MCF 10A (cell line): ENCODE measurements around the gene CHURC1. TPM values are rescaled to one million over a fixed set of nuclear protein-coding genes. Genes with fewer than 3 reads are reported as not detected.
A peak's percentile ranks its signal among the peaks of the same experiment; 100 is the strongest.

ENCODE experiments used
- BruUV-seq: library from RNA; stranded (reverse); fragments of 400-500 nt; replicated peaks from 2 replicates; lab custom pipeline; 2021; lab: Mats Ljungman, UMichigan
- CTCF ChIA-PET: fragments of 300-600 bp; sonication (Branson Sonifier 250); formaldehyde crosslinking; extraction: SDS; loops from one replicate; lab custom pipeline; 2021; ENCODE audit warnings: antibody characterized with exemption, inconsistent platforms; lab: Yijun Ruan, JAX
- POLR2A ChIA-PET: fragments of 300-600, 350-650 bp; sonication (Branson Sonifier 250); formaldehyde crosslinking; extraction: SDS; loops from one replicate; lab custom pipeline; 2020; ENCODE audit warnings: antibody characterized with exemption, inconsistent platforms; lab: Yijun Ruan, JAX
- DNase-seq: peaks from one replicate; pipeline ENCODE4 v3.0.0-alpha.2; 2018; ENCODE audit not compliant: unreplicated experiment
- H3K27ac Mint-ChIP-seq: one replicate; pipeline ENCODE4 v1.8.0; 2022; ENCODE audit warnings: mild to moderate bottlenecking, low read depth, mixed read lengths; ENCODE audit not compliant: unreplicated experiment
- H3K27me3 Mint-ChIP-seq: one replicate; pipeline ENCODE4 v1.8.0; 2022; ENCODE audit warnings: mixed read lengths; ENCODE audit not compliant: insufficient read depth, unreplicated experiment
- H3K36me3 Mint-ChIP-seq: one replicate; pipeline ENCODE4 v1.8.0; 2022; ENCODE audit warnings: mild to moderate bottlenecking, moderate library complexity, mixed read lengths; ENCODE audit not compliant: insufficient read depth, unreplicated experiment
- H3K4me1 Mint-ChIP-seq: one replicate; pipeline ENCODE4 v1.8.0; 2022; ENCODE audit warnings: mixed read lengths; ENCODE audit not compliant: insufficient read depth, unreplicated experiment
- H3K4me3 Mint-ChIP-seq: one replicate; pipeline ENCODE4 v1.8.0; 2022; ENCODE audit warnings: mild to moderate bottlenecking, moderate library complexity, mixed read lengths; ENCODE audit not compliant: unreplicated experiment
- H3K9me3 Mint-ChIP-seq: one replicate; pipeline ENCODE4 v1.8.0; 2022; ENCODE audit warnings: mixed read lengths; ENCODE audit not compliant: unreplicated experiment
- intact Hi-C: fragments of 100-400 bp; cut with micrococcal nuclease; formaldehyde crosslinking; loops from 2 replicates; pipeline ENCODE4 v1.14.1; 2022
- total RNA-seq: library from RNA; stranded (reverse); gene quantifications from 2 replicates; pipeline ENCODE4 v1.2.3, GENCODE V29; 2022
- TF ChIP-seq, protein P1 (sequence below): fragments of 200-600 bp; IDR thresholded peaks from one replicate; pipeline ENCODE4 v1.8.0; 2022; ENCODE audit warnings: antibody characterized with exemption, mild to moderate bottlenecking; ENCODE audit not compliant: unreplicated experiment

The CHURC1 gene
- total RNA-seq, 1 experiment from 2014 or later, result 72.5 TPM

DNA sequence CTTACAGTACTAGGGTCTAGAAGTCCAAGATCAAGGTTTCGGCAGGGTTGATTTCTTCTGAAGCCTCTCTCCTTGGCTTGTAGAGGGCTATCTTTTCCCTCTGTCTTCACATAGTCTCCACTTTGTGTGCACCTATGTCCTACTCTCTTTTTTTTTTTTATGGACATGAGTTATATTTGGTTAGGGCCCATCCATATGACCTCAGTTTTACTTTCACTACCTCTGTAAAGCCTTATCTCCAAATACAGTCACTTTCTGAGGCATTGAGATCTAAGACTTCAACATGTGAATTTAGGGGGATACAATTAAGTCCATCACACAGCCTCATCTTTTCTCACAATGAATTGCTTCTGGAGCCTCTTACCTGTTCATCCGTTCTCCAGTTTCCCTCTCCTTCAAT lies 28.7 kb upstream of the CHURC1 start:
- intact Hi-C loops, result no loop called here
- POLR2A ChIA-PET, result no interaction called here
- BruUV-seq, result no TSS peak
- CTCF ChIA-PET, result interaction anchor here (0.6 to 0.8 kb wide), 3 partner anchors 22 to 73 kb away, joined by 3 to 5 read pairs (median 4); no protein-coding TSS in a partner anchor
- no peak overlapping the region for H3K4me3 Mint-ChIP-seq
- TF ChIP-seq, protein P1, sequence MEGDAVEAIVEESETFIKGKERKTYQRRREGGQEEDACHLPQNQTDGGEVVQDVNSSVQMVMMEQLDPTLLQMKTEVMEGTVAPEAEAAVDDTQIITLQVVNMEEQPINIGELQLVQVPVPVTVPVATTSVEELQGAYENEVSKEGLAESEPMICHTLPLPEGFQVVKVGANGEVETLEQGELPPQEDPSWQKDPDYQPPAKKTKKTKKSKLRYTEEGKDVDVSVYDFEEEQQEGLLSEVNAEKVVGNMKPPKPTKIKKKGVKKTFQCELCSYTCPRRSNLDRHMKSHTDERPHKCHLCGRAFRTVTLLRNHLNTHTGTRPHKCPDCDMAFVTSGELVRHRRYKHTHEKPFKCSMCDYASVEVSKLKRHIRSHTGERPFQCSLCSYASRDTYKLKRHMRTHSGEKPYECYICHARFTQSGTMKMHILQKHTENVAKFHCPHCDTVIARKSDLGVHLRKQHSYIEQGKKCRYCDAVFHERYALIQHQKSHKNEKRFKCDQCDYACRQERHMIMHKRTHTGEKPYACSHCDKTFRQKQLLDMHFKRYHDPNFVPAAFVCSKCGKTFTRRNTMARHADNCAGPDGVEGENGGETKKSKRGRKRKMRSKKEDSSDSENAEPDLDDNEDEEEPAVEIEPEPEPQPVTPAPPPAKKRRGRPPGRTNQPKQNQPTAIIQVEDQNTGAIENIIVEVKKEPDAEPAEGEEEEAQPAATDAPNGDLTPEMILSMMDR, result no peak
- H3K9me3 Mint-ChIP-seq, result peaks cover 7% of the 10 kb centered on the region
- H3K27ac Mint-ChIP-seq, result no peak overlapping the region
- peaks cover 8% of the 10 kb centered on the region for H3K4me1 Mint-ChIP-seq
- peaks cover 68% of the 10 kb centered on the region for H3K27me3 Mint-ChIP-seq
- DNase-seq, result no peak
- no peaks in the 10 kb centered on the region for H3K36me3 Mint-ChIP-seq

DNA sequence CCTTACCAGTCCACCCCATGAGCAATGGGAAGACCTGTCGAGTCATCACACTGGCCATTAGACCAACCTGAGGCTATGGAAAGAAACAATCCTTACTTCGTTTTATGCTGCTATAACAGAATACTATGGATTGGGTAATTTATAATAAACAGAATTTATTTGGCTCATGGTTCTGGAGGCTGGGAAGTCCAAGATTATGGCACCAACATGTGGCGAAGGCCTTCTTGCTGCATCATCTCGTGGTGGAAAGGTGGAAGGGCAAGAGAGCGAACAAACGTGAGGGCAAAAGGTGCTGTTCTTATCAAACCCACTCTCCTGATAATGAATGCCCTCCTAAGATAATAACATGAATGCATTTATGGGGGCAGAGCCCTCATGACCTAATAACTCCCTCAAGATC lies 24.9 kb upstream of the CHURC1 start:
- TF ChIP-seq, protein P1, result no peak
- H3K4me3 Mint-ChIP-seq, result no peak overlapping the region
- no peaks in the 10 kb centered on the region for H3K9me3 Mint-ChIP-seq
- DNase-seq, result no peak
- no peaks in the 10 kb centered on the region for H3K36me3 Mint-ChIP-seq
- CTCF ChIA-PET, result interaction anchor here (0.5 to 5.9 kb wide), 6 partner anchors 17 to 259 kb away, joined by 3 to 235 read pairs (median 6); no protein-coding TSS in a partner anchor
- no TSS peak for BruUV-seq
- H3K27ac Mint-ChIP-seq, result no peak overlapping the region
- H3K4me1 Mint-ChIP-seq, result no peaks in the 10 kb centered on the region
- intact Hi-C loops, result no loop called here
- peaks cover 41% of the 10 kb centered on the region for H3K27me3 Mint-ChIP-seq
- POLR2A ChIA-PET, result interaction anchor here (0.6 kb wide), 1 partner anchor 160 kb away, joined by 3 read pairs; no protein-coding TSS in a partner anchor

DNA sequence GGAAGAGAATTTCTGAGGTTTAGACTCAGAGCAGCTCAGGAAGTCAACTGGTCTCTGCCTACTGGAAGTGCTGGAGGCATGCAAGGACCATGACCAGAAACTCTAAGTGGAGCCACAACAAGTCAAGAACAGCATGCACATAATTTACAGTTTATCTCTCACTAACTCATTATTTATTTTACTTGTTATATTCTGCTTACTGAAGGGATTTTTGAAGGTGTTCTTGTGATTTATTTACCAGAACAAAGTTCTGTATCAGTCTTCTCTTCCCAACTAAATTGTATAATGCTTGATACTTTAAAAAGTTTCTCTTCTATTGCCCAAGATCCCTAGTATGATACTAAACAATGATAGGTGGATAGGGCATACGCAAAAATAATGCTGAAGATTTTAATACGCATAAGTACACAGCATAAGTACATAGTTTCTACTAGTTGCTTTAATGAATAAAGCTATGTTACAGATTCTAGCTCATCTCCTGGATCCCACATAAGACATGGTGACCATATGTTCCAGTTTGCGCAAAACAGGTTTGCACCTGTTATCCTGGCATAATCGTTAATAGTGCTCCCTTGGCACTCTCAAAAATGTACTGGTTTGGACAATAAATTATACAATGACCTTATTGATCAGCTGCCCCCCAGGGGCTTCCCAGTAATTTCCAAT lies 22.9 kb upstream of the CHURC1 start:
- peaks cover 25% of the 10 kb centered on the region for H3K27me3 Mint-ChIP-seq
- no peak for DNase-seq
- H3K9me3 Mint-ChIP-seq, result no peaks in the 10 kb centered on the region
- no peak overlapping the region for H3K27ac Mint-ChIP-seq
- H3K36me3 Mint-ChIP-seq, result no peaks in the 10 kb centered on the region
- intact Hi-C loops, result loop anchor here (5.0 to 10.0 kb wide), 5 partner anchors 69 to 549 kb away; no protein-coding TSS in a partner anchor
- no peak overlapping the region for H3K4me3 Mint-ChIP-seq
- ChIA-PET CTCF (interaction anchor here (0.5 to 5.9 kb wide), 70 partner anchors 9 to 559 kb away, joined by 3 to 235 read pairs (median 5); partner anchors contain the start of genes HSPA2, PLEKHG3 and SPTB), POLR2A (interaction anchor here (0.9 to 1.7 kb wide), 10 partner anchors 8 to 211 kb away, joined by 3 to 7 read pairs (median 3); partner anchors contain the start of genes CHURC1, FNTB and PLEKHG3)
- TF ChIP-seq, protein P1, result no peak
- BruUV-seq, result no TSS peak
- H3K4me1 Mint-ChIP-seq, result no peaks in the 10 kb centered on the region

DNA sequence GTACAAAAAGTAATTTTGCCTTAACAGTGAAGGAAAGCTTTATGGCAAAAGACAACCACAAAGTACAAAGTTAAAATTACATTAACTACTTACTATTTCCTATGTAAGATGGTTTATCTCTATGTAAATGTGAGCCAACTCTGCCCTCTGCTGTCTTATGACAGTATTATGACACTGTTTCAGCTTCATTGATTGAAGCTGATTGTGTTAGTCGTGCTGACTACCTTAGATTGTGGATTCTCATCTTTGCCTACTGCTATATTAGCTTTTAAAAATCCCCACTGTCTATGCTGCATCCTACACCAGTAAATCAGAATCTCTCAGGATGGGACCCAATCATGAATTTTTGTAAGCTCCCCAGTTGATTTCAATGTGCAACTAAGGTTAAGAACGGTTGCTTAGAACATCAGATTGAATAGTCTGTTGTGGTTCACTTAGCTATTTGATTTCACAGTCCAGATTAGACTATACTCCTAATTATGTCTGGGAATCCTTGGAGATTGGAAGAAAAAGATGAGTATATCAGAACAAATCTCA lies 22.3 kb upstream of the CHURC1 start:
- H3K9me3 Mint-ChIP-seq, result no peaks in the 10 kb centered on the region
- no peak overlapping the region for H3K27ac Mint-ChIP-seq
- no peaks in the 10 kb centered on the region for H3K4me1 Mint-ChIP-seq
- H3K27me3 Mint-ChIP-seq, result peaks cover 27% of the 10 kb centered on the region
- peak; percentile 71 for DNase-seq
- TF ChIP-seq, protein P1, result peak; percentile 63
- no peaks in the 10 kb centered on the region for H3K36me3 Mint-ChIP-seq
- POLR2A ChIA-PET, result interaction anchor here (0.6 to 1.7 kb wide), 12 partner anchors 9 to 504 kb away, joined by 3 to 7 read pairs (median 3); partner anchors contain the start of genes CHURC1, FNTB, MTHFD1 and PLEKHG3
- CTCF ChIA-PET, result interaction anchor here (0.5 to 5.9 kb wide), 70 partner anchors 9 to 548 kb away, joined by 3 to 235 read pairs (median 5); partner anchors contain the start of genes HSPA2, PLEKHG3 and SPTB
- intact Hi-C loops, result loop anchor here (5.0 to 10.0 kb wide), 5 partner anchors 70 to 550 kb away; no protein-coding TSS in a partner anchor
- BruUV-seq, result no TSS peak
- H3K4me3 Mint-ChIP-seq, result no peak overlapping the region
